MM.1S (cell line): Measurements from ENCODE around the gene HJURP.

ENCODE experiments used
- EZH2phosphoT487 ChIP-seq: fragments of 300-600 bp; sonication (generic); IDR thresholded peaks from 2 replicates; pipeline ENCODE4 v1.6.1; 2018; ENCODE audit warnings: antibody characterized with exemption, low read length
- TF ChIP-seq, protein P1 (sequence below): fragments of 300-600 bp; sonication (generic); IDR thresholded peaks from 2 replicates; pipeline ENCODE4 v1.5.1; 2016; ENCODE audit warnings: antibody characterized with exemption, low read length, mixed read lengths

DNA sequence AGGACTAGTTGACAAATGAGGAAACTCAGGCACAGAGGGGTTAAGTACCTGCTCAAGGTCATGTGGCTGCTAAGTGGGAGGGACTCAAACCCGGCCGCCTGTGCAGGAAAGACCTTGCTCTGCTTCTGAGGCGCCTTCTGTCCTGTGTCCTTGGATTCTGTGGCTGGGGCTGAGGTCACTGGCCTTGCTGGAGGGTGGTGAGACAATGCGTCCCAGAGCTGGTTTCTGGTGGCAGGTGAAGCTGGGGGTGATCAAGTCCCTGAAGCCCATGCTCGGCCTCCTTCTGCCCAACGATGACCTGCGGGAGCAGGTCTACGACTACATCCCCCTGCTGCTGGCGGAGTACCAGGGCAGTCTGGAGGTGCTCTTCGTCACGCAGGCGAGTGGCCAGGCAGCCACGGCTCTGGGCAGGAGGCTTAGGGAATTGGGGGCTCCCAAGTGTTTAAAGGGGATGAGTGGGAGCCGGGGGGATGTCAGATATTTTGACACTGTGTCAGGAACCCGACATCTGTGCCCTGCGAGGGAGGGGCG lies 60.1 kb downstream of the HJURP start:
- TF ChIP-seq EZH2phosphoT487, result no peak
- TF ChIP-seq, protein P1, sequence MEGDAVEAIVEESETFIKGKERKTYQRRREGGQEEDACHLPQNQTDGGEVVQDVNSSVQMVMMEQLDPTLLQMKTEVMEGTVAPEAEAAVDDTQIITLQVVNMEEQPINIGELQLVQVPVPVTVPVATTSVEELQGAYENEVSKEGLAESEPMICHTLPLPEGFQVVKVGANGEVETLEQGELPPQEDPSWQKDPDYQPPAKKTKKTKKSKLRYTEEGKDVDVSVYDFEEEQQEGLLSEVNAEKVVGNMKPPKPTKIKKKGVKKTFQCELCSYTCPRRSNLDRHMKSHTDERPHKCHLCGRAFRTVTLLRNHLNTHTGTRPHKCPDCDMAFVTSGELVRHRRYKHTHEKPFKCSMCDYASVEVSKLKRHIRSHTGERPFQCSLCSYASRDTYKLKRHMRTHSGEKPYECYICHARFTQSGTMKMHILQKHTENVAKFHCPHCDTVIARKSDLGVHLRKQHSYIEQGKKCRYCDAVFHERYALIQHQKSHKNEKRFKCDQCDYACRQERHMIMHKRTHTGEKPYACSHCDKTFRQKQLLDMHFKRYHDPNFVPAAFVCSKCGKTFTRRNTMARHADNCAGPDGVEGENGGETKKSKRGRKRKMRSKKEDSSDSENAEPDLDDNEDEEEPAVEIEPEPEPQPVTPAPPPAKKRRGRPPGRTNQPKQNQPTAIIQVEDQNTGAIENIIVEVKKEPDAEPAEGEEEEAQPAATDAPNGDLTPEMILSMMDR, result no peak
